CD4-positive, alpha-beta T cell treated with Interleukin-2 at 100 ng/mL for 4 hours (primary cell): ENCODE measurements around the gene EPHA4.

ENCODE experiments used
- DNase-seq: peaks from one replicate; pipeline ENCODE4 v3.0.0-alpha.2; 2020; ENCODE audit warnings: low spot score

The EPHA4 gene

DNA sequence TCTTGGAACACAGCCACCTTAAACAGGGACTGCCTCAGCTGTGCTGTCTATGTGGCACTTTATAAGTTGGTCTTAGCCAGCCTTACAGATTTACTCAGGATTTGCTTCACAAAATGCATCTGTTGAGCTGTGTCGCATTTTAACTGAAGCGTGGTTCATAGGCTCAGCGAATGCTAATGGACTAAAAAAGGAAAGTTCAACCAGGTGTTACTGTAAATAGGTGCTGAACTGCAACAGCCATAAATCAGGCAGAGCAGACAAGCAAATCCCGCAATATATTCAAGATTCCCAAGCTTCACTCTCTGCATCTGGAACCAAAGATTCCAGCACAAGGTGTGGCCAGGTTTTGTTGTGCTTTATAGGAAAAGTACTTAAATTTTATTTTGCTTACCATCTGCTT lies 130.0 kb downstream of the EPHA4 start:
- DNase-seq: no peak

DNA sequence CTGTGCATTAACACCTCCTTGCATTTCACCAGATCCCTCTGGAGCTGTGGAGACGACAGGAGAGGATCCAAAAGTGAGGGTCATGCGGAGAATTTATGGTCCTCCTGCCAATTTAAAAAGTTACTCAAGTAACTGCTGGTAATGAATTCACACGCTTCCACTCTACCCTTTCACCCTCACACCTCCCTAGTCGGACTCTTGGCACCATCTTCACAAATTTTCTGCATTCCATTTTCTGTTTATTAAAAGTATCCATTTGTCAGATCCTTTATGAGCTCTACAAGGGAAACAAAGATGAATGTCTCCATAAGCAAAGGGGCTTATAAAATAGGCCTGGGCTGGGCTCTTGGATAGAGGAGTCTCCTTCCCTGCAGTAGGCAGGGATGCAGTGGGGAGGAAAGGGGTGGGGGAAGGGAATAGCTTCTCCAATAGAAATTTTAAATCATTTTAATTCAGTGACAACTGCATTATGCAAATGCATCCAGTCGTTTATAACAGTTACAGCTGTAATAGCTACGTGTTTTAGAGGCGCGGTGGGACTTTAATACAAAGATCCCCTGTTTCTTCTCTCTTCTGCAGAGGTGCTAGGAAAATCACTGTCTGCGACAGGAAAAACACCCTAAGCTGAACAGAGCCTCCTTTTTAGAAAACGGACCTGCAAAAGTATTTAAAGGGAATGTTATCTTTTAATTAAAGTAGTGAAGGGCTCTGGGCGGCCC lies 132.2 kb downstream of the EPHA4 start:
- no peak for DNase-seq

DNA sequence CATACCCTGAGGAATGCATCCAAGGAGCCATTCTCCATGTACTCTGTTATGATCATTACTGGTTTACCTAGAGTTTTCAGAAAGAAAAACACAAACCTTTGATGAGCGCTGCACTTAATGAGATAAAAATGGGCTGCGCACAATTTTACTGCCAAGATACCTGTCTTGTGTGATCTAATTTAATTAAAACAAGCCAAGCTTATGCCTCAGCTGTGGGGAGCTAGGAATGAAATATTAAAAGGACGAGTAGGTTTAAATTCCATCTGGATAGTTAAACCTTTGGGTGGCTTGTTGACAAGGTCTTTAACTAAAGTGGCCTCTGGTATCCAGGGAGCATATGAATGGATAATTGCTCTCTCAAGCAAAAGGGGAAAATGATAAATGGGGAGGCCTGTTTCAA lies 135.0 kb downstream of the EPHA4 start:
- no peak for DNase-seq

DNA sequence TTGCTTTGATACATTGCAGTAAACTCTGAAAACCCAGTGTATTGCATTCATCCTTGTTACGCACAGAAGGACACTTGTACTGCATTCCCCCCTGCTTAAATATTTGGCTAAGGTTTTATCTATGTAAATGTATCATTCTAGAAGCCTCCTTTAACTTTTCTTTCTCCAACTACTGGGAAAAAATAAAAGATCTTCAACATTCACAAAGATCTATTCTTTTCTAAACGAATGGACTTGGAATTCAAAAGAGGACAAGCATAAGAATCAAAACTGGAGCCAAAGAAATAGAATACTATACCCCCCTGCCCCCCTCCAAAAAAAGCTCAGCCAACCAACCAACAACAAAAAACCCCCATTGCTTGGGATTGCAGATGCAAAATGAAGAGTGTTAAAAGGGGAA lies 136.9 kb downstream of the EPHA4 start:
- no peak for DNase-seq

DNA sequence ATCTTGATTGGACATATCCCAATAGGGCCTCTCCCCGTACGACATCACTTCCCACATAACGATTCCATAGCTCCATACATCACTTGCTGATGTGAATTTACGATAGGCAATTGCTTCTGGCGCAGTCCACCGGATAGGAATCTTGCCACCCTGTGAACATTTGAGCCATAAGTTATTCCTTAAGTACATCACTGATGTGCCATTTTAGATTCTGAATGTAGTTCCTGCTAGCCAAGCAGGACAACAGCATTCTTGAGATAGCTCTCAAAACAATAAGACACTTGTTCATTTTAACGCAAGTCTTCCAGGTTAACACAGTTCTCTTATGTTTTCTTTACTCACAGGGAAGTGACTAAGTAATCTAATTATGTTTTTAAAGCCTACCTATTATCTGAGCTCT lies 138.0 kb downstream of the EPHA4 start:
- DNase-seq: no peak

DNA sequence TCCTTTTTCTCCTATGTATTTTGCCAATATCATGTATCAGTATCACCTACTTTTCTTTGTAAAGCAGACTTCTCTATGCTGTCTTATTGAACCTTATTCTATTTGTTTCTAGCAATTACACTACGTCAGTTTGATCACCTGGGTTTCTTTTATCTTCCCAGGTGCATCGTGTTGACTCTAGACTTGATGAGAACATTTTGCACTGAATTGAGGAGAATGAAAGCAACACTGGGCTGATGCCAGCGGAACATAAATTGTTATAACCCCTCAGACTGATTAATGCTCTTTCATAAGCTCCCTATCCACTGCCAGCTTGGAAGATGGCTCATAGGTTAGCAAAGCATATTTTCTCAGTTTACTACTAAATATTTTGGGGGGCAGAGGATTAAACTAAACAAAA lies 140.6 kb downstream of the EPHA4 start:
- no peak for DNase-seq

DNA sequence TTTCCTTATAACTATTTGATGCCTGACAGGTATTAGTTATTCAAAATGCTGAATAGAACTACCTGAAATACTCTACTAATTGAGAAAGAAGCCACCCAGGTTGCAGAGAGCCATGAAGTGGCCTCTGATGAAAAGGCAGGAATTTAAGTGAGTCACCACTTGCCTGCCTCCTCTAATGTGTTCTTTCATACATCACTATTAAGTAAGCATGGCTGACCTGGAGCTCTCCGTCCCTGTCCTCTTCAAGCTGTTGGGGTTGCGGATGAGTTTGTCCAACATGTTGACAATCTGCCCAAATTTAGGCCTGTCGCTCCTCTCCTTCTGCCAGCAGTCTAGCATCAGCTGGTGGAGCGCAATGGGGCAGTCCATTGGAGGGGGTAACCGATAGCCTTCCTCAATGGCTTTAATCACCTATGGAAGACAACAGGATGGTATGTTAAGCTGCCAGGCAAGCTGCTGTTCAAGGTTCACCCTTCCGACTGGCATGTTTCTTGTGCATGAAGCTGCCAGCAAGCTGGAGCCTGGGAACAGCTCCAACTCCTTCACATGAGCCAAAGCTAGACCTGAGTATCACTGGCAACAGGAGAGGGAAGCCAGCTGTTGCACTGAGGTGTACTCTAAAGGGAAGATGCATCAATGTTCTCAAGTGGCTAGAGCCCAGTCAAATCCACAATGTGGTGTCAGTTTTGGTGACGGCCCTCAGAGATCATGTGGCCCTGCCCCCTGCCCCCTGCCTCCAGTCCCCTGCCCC lies 142.2 kb downstream of the EPHA4 start:
- no peak for DNase-seq

DNA sequence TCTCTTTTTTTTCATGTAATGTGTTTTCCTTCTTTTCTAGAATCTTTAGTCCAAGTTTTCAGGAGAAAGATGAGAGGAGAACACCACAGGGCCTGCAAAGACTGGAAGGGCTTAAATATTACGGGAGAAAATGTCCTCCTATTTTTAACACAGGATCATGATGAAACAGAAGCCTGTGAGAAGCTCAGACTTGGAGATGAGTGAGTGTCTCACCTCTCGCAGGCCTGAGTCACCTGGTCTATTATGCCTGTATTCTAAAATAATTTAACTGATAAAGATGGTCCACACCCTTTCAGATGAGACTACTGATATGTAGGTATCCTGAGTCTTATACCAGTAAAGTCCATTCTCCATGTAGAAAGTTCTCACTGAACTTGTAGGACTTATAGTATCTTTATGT lies 143.2 kb downstream of the EPHA4 start:
- DNase-seq: no peak

DNA sequence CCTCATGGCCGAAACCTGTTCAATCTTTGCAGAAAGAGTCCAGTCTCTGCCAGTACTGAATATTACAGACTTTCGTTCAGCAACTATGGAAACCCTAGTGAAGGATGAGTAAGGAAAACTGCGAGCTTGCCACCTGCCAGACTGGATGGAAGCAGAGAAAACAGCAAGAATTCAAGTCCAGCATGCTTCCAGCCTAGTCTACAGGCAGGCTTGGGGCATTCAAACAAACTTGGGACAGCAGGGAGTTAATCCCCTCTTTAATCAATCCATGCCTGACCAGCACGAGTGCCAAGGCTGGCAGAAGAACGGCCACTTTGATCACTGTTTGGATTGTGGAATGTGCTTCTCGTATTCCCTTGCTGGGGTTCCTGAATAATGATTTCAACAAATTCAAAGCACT lies 145.2 kb downstream of the EPHA4 start:
- no peak for DNase-seq

DNA sequence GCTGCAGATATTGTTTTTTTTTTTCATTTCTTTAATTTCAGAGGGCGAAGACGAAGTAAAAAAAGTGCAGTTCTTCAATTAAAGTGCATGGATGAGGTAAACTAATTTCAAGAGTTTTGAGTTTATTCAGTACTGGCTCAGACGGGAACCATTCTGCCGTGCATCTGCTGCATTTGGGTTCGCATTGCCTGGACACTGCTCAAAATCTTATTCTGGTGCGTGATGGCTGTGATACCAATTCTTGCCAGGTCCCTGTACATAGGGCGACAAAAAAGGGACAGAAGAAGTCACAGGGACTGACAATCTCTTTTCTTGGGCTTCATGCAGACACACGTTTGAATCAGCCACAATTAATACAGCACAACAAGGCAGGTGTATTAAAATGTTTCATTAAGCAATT lies 146.2 kb downstream of the EPHA4 start:
- no peak for DNase-seq

DNA sequence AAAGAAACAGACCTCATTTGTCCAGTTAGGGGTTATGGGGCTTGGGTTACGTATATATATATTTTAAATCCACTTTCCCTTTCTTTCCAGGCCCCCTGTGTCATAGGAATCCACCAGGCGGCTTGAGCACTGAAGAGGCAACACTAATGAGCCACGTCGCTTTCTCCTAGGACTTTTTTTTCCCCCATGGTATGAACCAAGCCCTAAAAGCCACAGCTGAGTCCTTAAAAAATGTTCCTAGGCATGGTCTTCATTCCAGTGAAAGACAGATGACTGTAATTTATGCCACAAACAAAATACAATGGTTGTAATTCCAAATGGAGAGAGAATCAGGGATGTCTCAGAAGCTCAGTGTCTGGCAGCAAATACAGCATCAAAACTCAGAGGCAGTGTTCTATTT lies 146.8 kb downstream of the EPHA4 start:
- DNase-seq: no peak

DNA sequence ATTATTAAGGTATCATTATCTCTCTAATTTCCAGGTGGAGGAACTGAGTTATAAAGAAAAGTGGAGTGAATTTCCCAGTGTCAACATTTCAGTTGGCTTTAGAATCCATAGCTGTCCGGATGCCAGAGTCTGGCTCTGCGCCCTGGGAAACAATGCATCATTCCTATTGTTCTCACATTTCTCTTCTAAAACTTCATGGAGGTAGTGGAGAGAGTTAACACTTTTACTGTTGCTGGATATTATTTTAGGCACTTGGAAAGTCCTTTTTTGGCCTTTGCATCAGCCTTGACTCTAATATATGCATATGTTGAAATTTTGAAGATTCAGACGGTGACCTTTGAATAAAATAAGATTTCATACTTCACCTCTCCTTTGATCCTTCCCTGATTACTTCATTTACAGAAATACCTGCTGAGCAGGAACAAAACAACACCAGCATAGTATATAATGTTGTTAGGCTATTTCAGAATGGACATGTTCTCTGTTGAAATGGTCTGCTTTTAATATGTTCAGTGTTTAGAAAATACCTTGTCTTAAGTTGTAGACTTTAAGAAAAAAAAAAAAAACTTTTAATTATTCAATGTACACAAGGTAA lies 148.8 kb downstream of the EPHA4 start:
- no peak for DNase-seq

DNA sequence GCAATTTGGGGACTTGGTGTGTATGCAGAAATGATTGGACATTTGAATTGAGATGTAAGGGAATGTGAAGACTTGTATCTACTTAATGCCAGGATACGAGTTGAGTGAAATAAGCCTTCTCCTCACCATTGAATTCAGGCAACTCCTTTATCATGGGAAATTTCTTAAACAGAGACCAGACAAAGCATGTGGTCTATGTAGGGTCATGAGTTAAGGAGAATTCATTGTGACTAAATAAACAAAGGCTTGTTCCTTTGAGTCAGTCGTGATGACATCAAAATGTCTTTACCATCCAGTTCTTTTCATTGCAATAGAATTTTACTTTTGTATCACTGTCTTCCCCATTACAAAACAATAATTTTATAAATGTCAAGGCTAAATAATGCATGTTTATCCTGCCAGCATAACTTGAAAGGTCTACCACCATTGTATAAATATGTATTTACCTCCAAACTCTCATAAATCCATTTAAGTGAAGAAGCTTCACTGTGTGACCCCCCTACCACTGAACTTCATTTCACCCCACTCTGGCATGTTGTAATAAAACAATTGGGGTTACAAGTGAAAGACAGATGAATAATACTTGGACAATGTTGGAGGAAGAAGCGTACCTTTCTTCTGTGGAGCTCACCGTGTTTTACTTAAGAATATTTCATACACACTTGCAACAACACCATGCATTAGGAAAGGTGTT lies 149.4 kb downstream of the EPHA4 start:
- no peak for DNase-seq

DNA sequence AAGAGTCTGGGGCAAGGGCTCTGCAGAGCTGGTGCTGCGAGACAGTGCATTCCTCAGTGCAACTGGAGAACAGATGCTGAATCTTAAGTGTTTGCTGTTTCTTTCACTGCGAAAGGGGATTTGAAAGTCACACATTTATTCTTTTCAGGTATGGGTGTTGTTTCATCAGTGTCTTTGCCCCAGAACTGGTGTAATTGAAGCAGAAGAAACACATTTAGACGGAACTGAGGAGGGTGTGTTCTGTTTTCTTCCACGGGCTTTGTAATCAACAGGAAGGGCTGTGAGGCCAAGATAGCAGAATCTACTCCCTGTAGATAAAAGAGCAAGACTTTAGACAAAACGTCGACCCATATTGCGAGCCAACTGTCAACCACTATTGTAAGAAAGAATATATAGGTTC lies 151.9 kb downstream of the EPHA4 start:
- peak; percentile 36 for DNase-seq

DNA sequence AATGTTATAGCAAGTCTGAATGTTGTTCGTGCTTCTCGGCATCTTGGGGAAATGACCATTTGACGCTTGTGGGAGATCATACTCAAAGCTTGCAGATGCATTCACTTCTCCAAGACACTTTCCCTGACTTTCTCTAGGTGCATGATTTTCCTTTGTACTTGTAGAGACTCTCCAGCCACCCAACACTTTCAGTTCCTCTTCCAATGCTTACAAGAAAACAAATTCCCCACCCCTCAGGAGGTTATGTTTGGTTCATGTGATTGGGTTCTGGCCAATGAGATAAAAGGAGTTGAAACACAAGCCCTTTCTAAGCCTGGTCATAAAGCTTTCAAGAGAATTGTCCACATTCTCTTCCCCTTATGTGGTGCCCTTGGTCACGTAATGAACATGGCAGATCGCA lies 156.3 kb downstream of the EPHA4 start:
- no peak for DNase-seq

DNA sequence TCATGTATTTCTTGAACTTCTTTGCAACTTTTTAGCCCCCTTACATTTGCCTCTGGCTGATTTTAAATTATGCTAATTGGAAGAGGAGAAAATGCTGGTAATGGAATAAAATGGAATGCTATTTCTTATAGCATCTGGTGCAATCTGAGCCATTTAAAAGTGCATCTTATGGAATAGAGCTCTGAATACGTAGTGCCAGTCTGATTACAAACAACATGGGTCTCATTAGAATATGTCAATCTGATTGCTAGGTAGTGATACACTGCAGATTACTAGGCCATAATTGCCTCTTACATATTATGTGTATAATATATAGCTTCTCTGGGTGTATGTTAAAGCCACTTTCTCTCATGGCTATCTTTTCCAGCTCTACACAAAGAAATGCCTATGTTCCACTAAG lies 159.1 kb downstream of the EPHA4 start:
- no peak for DNase-seq

DNA sequence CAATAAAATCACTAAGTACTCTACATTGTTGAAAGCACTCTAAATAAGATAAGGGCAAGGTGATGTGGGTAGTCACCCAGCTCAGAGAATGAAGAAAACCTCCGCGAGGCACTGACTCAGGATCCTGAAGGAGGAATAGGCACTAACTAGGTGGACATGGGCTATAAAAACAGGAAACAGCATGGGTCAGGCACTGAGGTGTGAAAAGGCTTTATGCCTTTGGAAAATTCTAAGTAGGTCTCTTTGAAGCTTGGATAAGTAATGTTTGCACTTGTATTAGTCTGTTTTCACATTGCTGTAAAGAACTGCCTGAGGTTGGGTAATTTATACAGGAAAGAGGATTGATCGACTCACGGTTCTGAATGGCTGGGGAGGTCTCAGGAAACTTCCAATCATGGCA lies 161.6 kb downstream of the EPHA4 start:
- DNase-seq: no peak

DNA sequence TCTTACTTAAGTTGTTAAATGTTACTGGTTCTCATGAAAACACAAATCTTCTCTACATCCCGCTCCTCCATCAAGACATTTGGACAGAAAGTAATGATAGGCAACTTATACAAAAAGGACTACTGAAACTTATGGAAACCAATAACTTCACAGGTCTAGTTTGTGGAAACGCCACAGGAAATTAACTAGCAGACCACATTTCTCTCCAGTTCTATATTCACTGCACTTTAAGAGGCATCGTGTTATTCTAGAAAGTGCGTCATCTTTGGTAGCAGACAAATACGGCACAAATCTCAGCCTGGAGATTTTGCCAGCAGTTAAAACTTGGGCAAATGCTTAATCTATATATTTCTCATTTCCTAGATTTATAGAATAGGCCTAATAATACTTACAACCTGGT lies 164.3 kb downstream of the EPHA4 start:
- no peak for DNase-seq

DNA sequence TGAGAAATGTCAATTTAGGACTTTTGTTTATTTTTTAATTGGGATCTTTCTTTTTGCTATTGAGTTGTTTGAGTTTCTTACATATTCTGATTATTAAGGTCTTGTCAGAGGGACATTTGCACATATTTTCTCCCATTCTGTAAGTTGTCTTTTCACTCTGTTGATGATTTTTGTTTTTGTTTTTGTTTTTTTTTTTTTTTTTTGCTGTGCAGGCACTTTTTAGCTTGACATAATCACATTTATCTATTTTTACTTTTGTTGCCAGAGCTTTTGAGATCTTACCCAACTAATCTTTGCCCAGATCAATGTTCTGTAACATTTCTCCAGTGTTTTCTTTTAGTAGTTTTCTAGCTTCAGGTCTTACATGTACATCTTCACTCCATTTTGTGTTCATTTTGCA lies 166.6 kb downstream of the EPHA4 start:
- no peak for DNase-seq

DNA sequence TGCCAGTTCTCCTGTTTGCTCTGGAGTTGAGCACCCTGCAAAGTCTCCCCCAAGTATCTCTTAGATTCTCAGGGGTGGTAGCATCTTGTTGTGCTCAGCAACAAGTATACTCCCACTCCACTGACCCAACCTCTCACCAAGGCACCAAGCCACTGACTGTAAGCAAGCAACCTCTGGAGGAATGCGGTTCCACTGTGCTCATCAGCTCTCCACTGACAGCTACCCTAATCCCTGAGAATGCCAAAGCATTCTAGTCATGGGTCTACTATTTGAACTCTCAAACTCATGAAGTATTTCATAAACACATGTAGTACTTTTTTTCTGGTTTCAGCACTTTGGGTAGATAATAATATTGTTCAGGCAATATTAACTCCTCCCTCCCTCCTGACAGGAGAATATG lies 170.0 kb downstream of the EPHA4 start:
- no peak for DNase-seq

DNA sequence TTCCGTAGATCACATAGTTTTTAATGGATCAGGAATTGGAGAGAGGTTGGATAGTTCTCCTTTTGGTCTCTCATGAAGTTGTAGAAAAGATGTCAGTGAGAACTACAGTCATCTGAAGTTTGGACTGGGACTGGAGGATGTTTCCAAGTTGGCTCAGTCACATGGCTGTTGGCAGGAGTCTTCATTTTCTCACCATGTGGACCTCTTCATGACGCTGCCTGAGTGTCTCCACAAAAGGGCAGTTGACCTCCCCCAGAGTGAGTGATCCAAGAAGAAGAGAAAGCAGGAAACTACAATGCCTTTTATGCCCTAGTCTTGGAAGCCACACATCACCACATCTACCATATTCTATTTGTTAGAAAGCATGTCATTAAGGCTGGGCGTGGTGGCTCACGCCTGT lies 171.7 kb downstream of the EPHA4 start:
- no peak for DNase-seq

DNA sequence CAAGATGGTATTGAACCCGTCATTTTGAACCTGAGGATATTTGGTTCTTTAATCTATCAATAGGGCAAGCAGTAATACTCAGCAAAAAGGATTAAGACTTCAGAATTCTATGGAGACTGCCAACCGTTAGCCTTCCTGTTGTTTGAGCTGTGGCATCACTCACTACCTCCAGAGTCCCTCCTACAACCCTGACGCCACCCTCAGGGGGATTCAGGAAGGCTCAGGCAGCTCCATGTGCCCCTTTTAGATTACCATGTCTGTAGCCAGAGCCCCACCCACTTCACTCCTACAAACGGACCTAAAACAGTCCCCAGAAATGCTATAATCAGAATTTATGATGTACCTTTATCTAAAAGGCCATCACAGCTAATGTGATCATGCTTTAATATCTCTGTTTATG lies 172.9 kb downstream of the EPHA4 start:
- no peak for DNase-seq

DNA sequence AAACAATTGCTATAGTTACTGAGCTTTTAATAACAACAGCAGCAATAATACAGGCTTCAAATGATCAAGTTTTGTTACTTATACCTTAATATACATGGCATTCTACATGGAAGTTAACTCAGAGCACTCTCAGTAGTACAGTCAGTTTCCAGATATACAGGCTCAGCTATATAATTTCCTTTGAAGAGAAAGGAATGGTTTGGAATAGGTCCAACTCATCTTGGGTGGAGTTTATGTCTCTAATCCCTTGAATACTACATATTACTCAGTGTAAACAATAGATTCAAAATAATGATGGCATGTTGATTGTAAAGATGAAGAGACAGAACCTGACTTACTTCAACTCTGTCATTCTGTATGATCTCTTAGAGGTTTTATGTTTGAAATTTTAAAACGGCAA lies 174.9 kb downstream of the EPHA4 start:
- no peak for DNase-seq
